Immature natural killer cell (primary cell): ENCODE data around the gene NAT10. TPM values are rescaled to one million over a fixed set of nuclear protein-coding genes. Genes with fewer than 3 reads are reported as not detected.
"Not testable (repeated sequence)": the region's sequence is repeated elsewhere in the genome, so short reads cannot be mapped to it uniquely, and the experiment has no call there.

Source experiments
- DNase-seq, 3 donors: peaks; one replicate each; pipeline ENCODE4 v3.0.0; 2022; ENCODE audit warnings: mixed read lengths in 1 of 3
- H3K27ac Mint-ChIP-seq, 6 donors: one replicate each; pipeline ENCODE4 v1.8.0; 2020; ENCODE audit warnings: mixed read lengths in 6 of 6, mild to moderate bottlenecking in 5 of 6, inconsistent platforms in 4 of 6, moderate library complexity in 3 of 6
- H3K27me3 Mint-ChIP-seq, 3 donors: one replicate each; pipeline ENCODE4 v1.8.0; 2020 to 2021; ENCODE audit warnings: low read depth in 3 of 3, mild to moderate bottlenecking in 3 of 3, mixed read lengths in 3 of 3, moderate library complexity in 3 of 3, inconsistent platforms in 1 of 3
- H3K36me3 Mint-ChIP-seq, 3 donors: one replicate each; pipeline ENCODE4 v1.8.0; 2020; ENCODE audit warnings: mixed read lengths in 3 of 3, inconsistent platforms in 2 of 3, mild to moderate bottlenecking in 2 of 3
- H3K4me1 Mint-ChIP-seq, 2 donors: one replicate each; pipeline ENCODE4 v1.8.0; 2020; ENCODE audit warnings: inconsistent platforms in 2 of 2, mild to moderate bottlenecking in 2 of 2, mixed read lengths in 2 of 2, moderate library complexity in 1 of 2
- H3K4me3 Mint-ChIP-seq, 5 donors: one replicate each; pipeline ENCODE4 v1.8.0; 2020; ENCODE audit warnings: mild to moderate bottlenecking in 5 of 5, mixed read lengths in 5 of 5, inconsistent platforms in 3 of 5, moderate library complexity in 3 of 5
- H3K9me3 Mint-ChIP-seq, 6 donors: one replicate each; pipeline ENCODE4 v1.8.0; 2020; ENCODE audit warnings: mild to moderate bottlenecking in 6 of 6, mixed read lengths in 6 of 6, inconsistent platforms in 4 of 6, moderate library complexity in 3 of 6
- polyA plus RNA-seq, 3 donors: library from polyadenylated mRNA; unstranded; fragments of 300-500 nt; fragmentation: Illumina TruSeq; gene quantifications; one replicate each; pipeline ENCODE4 v1.2.3, GENCODE V29; 2021

The NAT10 gene
- 10 to 100 TPM in 2 of 3 donors, 1 to 10 TPM in 1; 7.7 to 31.8 (median 16.8) TPM for polyA plus RNA-seq

GRCh38 chr11:34105079-34105956 is at the start of gene NAT10:
NAT10 (plus strand) TSS chr11:34105629; CDS start chr11:34108226, 2,597 bp downstream.
- peak within 1 kb of the TSS; percentile 98 to 99 (median 98) for H3K27ac Mint-ChIP-seq
- H3K4me3 Mint-ChIP-seq = peak within 1 kb of the TSS; percentile 95 to 98 (median 97)
- peaks cover 34 to 50% of the 10 kb centered on the region in 2 donors for H3K4me1 Mint-ChIP-seq
- peaks cover 3 to 14% (median 12%) of the 10 kb centered on the region in 3 donors for H3K36me3 Mint-ChIP-seq
- H3K27me3 Mint-ChIP-seq = peaks cover 11 to 22% (median 17%) of the 10 kb centered on the region in 3 donors
- H3K9me3 Mint-ChIP-seq = no peaks in the 10 kb centered on the region
- peak; percentile 97 to 98 (median 98) for DNase-seq

GRCh38 chr11:34056672-34057071 is 48.8 kb upstream of the NAT10 start:
- no peaks in the 10 kb centered on the region for H3K9me3 Mint-ChIP-seq
- peaks cover 0 to 4% (median 0%) of the 10 kb centered on the region in 3 donors for H3K36me3 Mint-ChIP-seq
- H3K4me3 Mint-ChIP-seq = peak overlapping the region in 2 of 5 donors; percentile 39 to 55
- no peak for DNase-seq
- H3K4me1 Mint-ChIP-seq = peaks cover 53 to 73% of the 10 kb centered on the region in 2 donors
- peak overlapping the region in 4 of 6 donors; percentile 2 to 34 (median 30) for H3K27ac Mint-ChIP-seq
- peaks cover 12 to 18% (median 12%) of the 10 kb centered on the region in 3 donors for H3K27me3 Mint-ChIP-seq

GRCh38 chr11:34063061-34063795 is 42.2 kb upstream of the NAT10 start:
- no peaks in the 10 kb centered on the region for H3K9me3 Mint-ChIP-seq
- H3K4me1 Mint-ChIP-seq = peaks cover 73 to 79% of the 10 kb centered on the region in 2 donors
- peak overlapping the region in 2 of 5 donors; percentile 16 to 42 for H3K4me3 Mint-ChIP-seq
- H3K27ac Mint-ChIP-seq = peak overlapping the region in 5 of 6 donors; percentile 58 to 70 (median 67)
- H3K27me3 Mint-ChIP-seq = no peaks in the 10 kb centered on the region
- peaks cover 0 to 14% (median 3%) of the 10 kb centered on the region in 3 donors for H3K36me3 Mint-ChIP-seq
- no peak for DNase-seq

- no peak for DNase-seq
- Mint-ChIP-seq H3K9me3 (no peaks in the 10 kb centered on the region), H3K27ac (peak overlapping the region in 4 of 6 donors; percentile 40 to 74 (median 54)), H3K27me3 (no peaks in the 10 kb centered on the region), H3K36me3 (peaks cover 0 to 10% (median 3%) of the 10 kb centered on the region in 3 donors), H3K4me1 (peaks cover 67 to 76% of the 10 kb centered on the region in 2 donors), H3K4me3 (peak overlapping the region in 2 of 5 donors; percentile 18 to 23)
These were observed 41.1 kb upstream of the NAT10 start for GRCh38 chr11:34064291-34064690.

GRCh38 chr11:34065505-34066203 is 39.8 kb upstream of the NAT10 start:
- Mint-ChIP-seq H3K36me3 (peaks cover 0 to 10% (median 3%) of the 10 kb centered on the region in 3 donors), H3K27me3 (no peaks in the 10 kb centered on the region), H3K27ac (peak overlapping the region in 5 of 6 donors; percentile 36 to 80 (median 60)), H3K4me3 (peak overlapping the region; percentile 4 to 57 (median 26)), H3K9me3 (no peaks in the 10 kb centered on the region), H3K4me1 (peaks cover 68 to 74% of the 10 kb centered on the region in 2 donors)
- DNase-seq = peak; percentile 30 to 39 (median 33)

GRCh38 chr11:34066766-34067165 is 38.7 kb upstream of the NAT10 start:
- not testable (repeated sequence) for H3K27me3 Mint-ChIP-seq, H3K9me3 Mint-ChIP-seq, DNase-seq
- peaks cover 0 to 10% (median 3%) of the 10 kb centered on the region in 3 donors for H3K36me3 Mint-ChIP-seq
- H3K4me3 Mint-ChIP-seq = peak overlapping the region in 4 of 5 donors; percentile 41 to 56 (median 50)
- peak overlapping the region in 5 of 6 donors; percentile 16 to 61 (median 45) for H3K27ac Mint-ChIP-seq
- peaks cover 77 to 84% of the 10 kb centered on the region in 2 donors for H3K4me1 Mint-ChIP-seq

- Mint-ChIP-seq H3K27ac (peak overlapping the region in 5 of 6 donors; percentile 16 to 73 (median 45)), H3K9me3 (no peaks in the 10 kb centered on the region)
These were observed 37.9 kb upstream of the NAT10 start for GRCh38 chr11:34067383-34068065.

GRCh38 chr11:34068111-34068510 is 37.3 kb upstream of the NAT10 start:
- H3K9me3 Mint-ChIP-seq = no peaks in the 10 kb centered on the region

More at GRCh38 chr11:34067383-34068065, 37.9 kb upstream of the NAT10 start:
- Mint-ChIP-seq H3K4me3 (peak overlapping the region in 4 of 5 donors; percentile 6 to 56 (median 26)), H3K36me3 (peaks cover 0 to 7% (median 3%) of the 10 kb centered on the region in 3 donors), H3K27me3 (no peaks in the 10 kb centered on the region), H3K4me1 (peaks cover 77 to 86% of the 10 kb centered on the region in 2 donors)
- no peak for DNase-seq

GRCh38 chr11:34071306-34071705 is 34.1 kb upstream of the NAT10 start:
- DNase-seq, H3K9me3 Mint-ChIP-seq, H3K27me3 Mint-ChIP-seq: not testable (repeated sequence)
- Mint-ChIP-seq H3K27ac (peak overlapping the region in 3 of 6 donors; percentile 40 to 74 (median 48)), H3K36me3 (peaks cover 6 to 12% (median 8%) of the 10 kb centered on the region in 3 donors), H3K4me3 (peak overlapping the region in 2 of 5 donors; percentile 16 to 60), H3K4me1 (peaks cover 59 to 86% of the 10 kb centered on the region in 2 donors)

More at GRCh38 chr11:34068111-34068510, 37.3 kb upstream of the NAT10 start:
- H3K4me3 Mint-ChIP-seq = peak overlapping the region in 1 of 5 donors; percentile 6
- DNase-seq = no peak
- H3K27ac Mint-ChIP-seq = peak overlapping the region in 5 of 6 donors; percentile 7 to 45 (median 21)
- peaks cover 0 to 7% (median 4%) of the 10 kb centered on the region in 3 donors for H3K36me3 Mint-ChIP-seq
- H3K4me1 Mint-ChIP-seq = peaks cover 77 to 84% of the 10 kb centered on the region in 2 donors
- no peaks in the 10 kb centered on the region for H3K27me3 Mint-ChIP-seq

- peak overlapping the region in 4 of 5 donors; percentile 22 to 60 (median 47) for H3K4me3 Mint-ChIP-seq
- peaks cover 52 to 82% of the 10 kb centered on the region in 2 donors for H3K4me1 Mint-ChIP-seq
- H3K36me3 Mint-ChIP-seq = peaks cover 7 to 15% (median 8%) of the 10 kb centered on the region in 3 donors
- peak in 1 of 3 donors; percentile 23 for DNase-seq
- no peaks in the 10 kb centered on the region for H3K27me3 Mint-ChIP-seq
- H3K27ac Mint-ChIP-seq = peak overlapping the region in 4 of 6 donors; percentile 37 to 74 (median 52)
- no peaks in the 10 kb centered on the region for H3K9me3 Mint-ChIP-seq
These were observed 33.4 kb upstream of the NAT10 start for GRCh38 chr11:34072041-34072440.

- peaks cover 47 to 82% of the 10 kb centered on the region in 2 donors for H3K4me1 Mint-ChIP-seq
- H3K27ac Mint-ChIP-seq = peak overlapping the region in 3 of 6 donors; percentile 7 to 62 (median 55)
- H3K4me3 Mint-ChIP-seq = no peak overlapping the region
- no peaks in the 10 kb centered on the region for H3K27me3 Mint-ChIP-seq
- no peak for DNase-seq
- no peaks in the 10 kb centered on the region for H3K9me3 Mint-ChIP-seq
- peaks cover 11 to 23% (median 14%) of the 10 kb centered on the region in 3 donors for H3K36me3 Mint-ChIP-seq
These were observed 32.6 kb upstream of the NAT10 start for GRCh38 chr11:34072832-34073231.

- no peak overlapping the region for H3K4me3 Mint-ChIP-seq
- H3K36me3 Mint-ChIP-seq = peaks cover 16 to 29% (median 17%) of the 10 kb centered on the region in 3 donors
- H3K27ac Mint-ChIP-seq = peak overlapping the region; percentile 27 to 83 (median 64)
- no peak for DNase-seq
- no peaks in the 10 kb centered on the region for H3K9me3 Mint-ChIP-seq
- no peaks in the 10 kb centered on the region for H3K27me3 Mint-ChIP-seq
- peaks cover 41 to 81% of the 10 kb centered on the region in 2 donors for H3K4me1 Mint-ChIP-seq
These were observed 31.0 kb upstream of the NAT10 start for GRCh38 chr11:34074391-34074790.
